Measurements from ENCODE around the gene LIPK. TPM values are rescaled to one million over a fixed set of nuclear protein-coding genes. Genes with fewer than 3 reads are reported as not detected.
"Not testable (repeated sequence)": the region's sequence is repeated elsewhere in the genome, so short reads cannot be mapped to it uniquely, and the experiment has no call there.

The LIPK gene
- total and polyA plus RNA-seq, 9 of the 15 experiments (the other 6 are each of a cell fraction or from before 2014, with no cell fraction given): not detected

DNA sequence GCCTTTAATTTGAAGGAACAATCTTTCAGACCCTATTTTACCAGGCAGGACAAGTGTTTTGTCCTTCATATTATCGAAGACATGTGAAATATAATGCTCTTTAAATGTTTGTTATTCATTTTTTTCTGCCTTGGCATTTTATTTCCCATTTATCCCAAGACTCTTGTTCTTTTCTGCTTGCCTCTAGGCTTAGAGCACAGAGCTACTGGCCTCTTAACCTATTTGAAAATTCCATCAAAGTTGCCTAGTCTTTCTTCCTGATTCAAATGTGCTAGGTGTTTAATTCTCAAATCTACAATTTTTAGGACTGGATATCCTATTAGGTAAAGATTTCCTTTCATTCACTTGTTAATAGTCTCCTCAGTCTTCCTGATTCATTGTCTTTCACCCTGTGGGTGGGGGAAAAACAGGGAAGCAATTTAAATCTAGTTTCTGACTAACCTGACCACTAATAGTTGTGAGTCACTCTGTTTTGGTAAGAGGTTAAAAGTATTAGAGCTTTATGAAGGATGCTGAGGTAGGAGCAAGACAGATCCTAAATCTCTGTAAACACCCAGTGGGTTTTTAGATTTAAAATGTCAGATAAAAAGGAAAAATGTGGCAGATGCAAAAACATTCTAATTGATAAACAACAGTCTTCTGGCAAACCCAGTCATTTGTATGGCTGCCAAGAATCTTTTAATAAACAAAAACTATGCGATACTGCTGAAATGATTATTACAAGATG, 1.5 kb downstream of the LIPK start:
- TF ChIP-seq EP400 (IDR thresholded peaks at IDR 0.05) (no peak), ZNF445 (CRISPR knock-in tag; IDR thresholded peaks at IDR 0.05; ENCODE audit: low read depth) (no peak), POLR2H (tag; IDR thresholded peaks at IDR 0.05; ENCODE audit: low read depth) (no peak), HDAC3 (IDR thresholded peaks at IDR 0.05; ENCODE audit: borderline replicate concordance, partially characterized antibody) (no peak), MEF2A (IDR thresholded peaks at IDR 0.05; ENCODE audit: control insufficient read depth, low read depth, low read length) (no peak)
- TF ChIP-seq, protein P1, sequence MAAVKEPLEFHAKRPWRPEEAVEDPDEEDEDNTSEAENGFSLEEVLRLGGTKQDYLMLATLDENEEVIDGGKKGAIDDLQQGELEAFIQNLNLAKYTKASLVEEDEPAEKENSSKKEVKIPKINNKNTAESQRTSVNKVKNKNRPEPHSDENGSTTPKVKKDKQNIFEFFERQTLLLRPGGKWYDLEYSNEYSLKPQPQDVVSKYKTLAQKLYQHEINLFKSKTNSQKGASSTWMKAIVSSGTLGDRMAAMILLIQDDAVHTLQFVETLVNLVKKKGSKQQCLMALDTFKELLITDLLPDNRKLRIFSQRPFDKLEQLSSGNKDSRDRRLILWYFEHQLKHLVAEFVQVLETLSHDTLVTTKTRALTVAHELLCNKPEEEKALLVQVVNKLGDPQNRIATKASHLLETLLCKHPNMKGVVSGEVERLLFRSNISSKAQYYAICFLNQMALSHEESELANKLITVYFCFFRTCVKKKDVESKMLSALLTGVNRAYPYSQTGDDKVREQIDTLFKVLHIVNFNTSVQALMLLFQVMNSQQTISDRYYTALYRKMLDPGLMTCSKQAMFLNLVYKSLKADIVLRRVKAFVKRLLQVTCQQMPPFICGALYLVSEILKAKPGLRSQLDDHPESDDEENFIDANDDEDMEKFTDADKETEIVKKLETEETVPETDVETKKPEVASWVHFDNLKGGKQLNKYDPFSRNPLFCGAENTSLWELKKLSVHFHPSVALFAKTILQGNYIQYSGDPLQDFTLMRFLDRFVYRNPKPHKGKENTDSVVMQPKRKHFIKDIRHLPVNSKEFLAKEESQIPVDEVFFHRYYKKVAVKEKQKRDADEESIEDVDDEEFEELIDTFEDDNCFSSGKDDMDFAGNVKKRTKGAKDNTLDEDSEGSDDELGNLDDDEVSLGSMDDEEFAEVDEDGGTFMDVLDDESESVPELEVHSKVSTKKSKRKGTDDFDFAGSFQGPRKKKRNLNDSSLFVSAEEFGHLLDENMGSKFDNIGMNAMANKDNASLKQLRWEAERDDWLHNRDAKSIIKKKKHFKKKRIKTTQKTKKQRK (IDR thresholded peaks at IDR 0.05; ENCODE audit: borderline replicate concordance, low read depth, low read length): no peak
- TF ChIP-seq, protein P2, sequence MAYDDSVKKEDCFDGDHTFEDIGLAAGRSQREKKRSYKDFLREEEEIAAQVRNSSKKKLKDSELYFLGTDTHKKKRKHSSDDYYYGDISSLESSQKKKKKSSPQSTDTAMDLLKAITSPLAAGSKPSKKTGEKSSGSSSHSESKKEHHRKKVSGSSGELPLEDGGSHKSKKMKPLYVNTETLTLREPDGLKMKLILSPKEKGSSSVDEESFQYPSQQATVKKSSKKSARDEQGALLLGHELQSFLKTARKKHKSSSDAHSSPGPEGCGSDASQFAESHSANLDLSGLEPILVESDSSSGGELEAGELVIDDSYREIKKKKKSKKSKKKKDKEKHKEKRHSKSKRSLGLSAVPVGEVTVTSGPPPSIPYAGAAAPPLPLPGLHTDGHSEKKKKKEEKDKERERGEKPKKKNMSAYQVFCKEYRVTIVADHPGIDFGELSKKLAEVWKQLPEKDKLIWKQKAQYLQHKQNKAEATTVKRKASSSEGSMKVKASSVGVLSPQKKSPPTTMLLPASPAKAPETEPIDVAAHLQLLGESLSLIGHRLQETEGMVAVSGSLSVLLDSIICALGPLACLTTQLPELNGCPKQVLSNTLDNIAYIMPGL (CRISPR knock-in tag; IDR thresholded peaks at IDR 0.05): no peak
- Histone ChIP-seq H3K36me3 (ENCODE audit: control insufficient read depth, insufficient read depth, low read length) (no peaks in the 10 kb centered on the region), H3K27ac (ENCODE audit: extremely low read depth, low read depth, low read length) (no peak overlapping the region)

DNA sequence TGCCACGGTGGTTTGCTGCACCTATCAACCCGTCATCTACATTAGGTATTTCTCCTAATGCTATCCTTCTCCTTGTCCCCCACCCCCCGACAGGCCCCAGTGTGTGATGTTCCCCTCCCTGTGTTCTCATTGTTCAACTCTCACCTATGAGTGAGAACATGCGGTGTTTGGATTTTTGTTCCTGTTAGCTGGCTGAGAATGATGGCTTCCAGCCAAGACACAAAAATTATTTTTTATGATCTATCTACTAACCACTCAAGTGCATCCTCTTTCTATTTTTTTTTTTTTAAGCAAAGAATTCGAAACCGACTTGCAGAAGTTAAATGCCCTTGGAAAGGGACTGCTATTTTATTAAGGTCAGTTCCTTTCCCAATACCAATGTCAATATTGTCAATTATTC, 3.3 kb downstream of the LIPK start:
- H3K4me3 ChIP-seq; H3K9ac ChIP-seq (ENCODE audit: insufficient read depth in 1 of 2, low read depth in 2 of 2, low read length in 2 of 2); H3K79me2 ChIP-seq (ENCODE audit: control insufficient read depth, insufficient read depth, low read length); H3K9me3 ChIP-seq (replicated peaks; ENCODE audit: control insufficient read depth, insufficient read depth, low read depth, low read length); H4K20me1 ChIP-seq (replicated peaks; ENCODE audit: control insufficient read depth, insufficient read depth, low read length); FAIRE-seq; CTCF ChIA-PET (ENCODE audit: low intra/inter-chr PET ratio); DNase-seq (ENCODE audit: extremely low read depth in 1 of 4, low spot score in 3 of 4); BruUV-seq (replicated peaks); intact Hi-C loops (cut with micrococcal nuclease); H2AFZ ChIP-seq (ENCODE audit: low read depth, low read length); in situ Hi-C loops (cut with MboI); POLR2A ChIA-PET; H3K27me3 ChIP-seq (ENCODE audit: control insufficient read depth in 2 of 2, insufficient read depth in 2 of 2, low read length in 2 of 2); H3K4me2 ChIP-seq (ENCODE audit: insufficient read depth, low read length); H3K4me1 ChIP-seq (replicated peaks in 1 of 2; ENCODE audit: control insufficient read depth in 2 of 2, insufficient read depth in 2 of 2, low read length in 2 of 2); ATAC-seq; H3K36me3 ChIP-seq (ENCODE audit: control insufficient read depth, insufficient read depth, low read length); H3K9me1 ChIP-seq (ENCODE audit: control insufficient read depth, insufficient read depth, low read length); H3K27ac ChIP-seq (ENCODE audit: extremely low read depth, low read depth, low read length): not testable (repeated sequence)
- 0% methylated on average over 3 of the region's 6 CpGs for WGBS (ENCODE audit: insufficient coverage, low coverage, missing lambda C conversion rate)

More for the DNA sequence above, 1.5 kb downstream of the LIPK start:
- FAIRE-seq: no peak
- POLR2A ChIA-PET: no interaction called here
- H3K79me2 ChIP-seq (ENCODE audit: control insufficient read depth, insufficient read depth, low read length): no peaks in the 10 kb centered on the region
- intact Hi-C loops (cut with micrococcal nuclease): no loop called here
- H3K9ac ChIP-seq (ENCODE audit: insufficient read depth in 1 of 2, low read depth in 2 of 2, low read length in 2 of 2): no peak overlapping the region
- in situ Hi-C loops (cut with MboI): no loop called here
- H3K4me2 ChIP-seq (ENCODE audit: insufficient read depth, low read length): no peak overlapping the region
- no peak overlapping the region for H2AFZ ChIP-seq (ENCODE audit: low read depth, low read length)
- 0% methylated on average over 2 of the region's 2 CpGs for WGBS (ENCODE audit: insufficient coverage, low coverage, missing lambda C conversion rate)
- H3K9me1 ChIP-seq (ENCODE audit: control insufficient read depth, insufficient read depth, low read length): no peaks in the 10 kb centered on the region
- no TSS peak for BruUV-seq (replicated peaks)
- no peak for ATAC-seq
- no peaks in the 10 kb centered on the region for H3K4me1 ChIP-seq (replicated peaks in 1 of 2; ENCODE audit: control insufficient read depth in 2 of 2, insufficient read depth in 2 of 2, low read length in 2 of 2)
- DNase-seq (ENCODE audit: extremely low read depth in 1 of 4, low spot score in 3 of 4): no peak
- H3K27me3 ChIP-seq (ENCODE audit: control insufficient read depth in 2 of 2, insufficient read depth in 2 of 2, low read length in 2 of 2): no peaks in the 10 kb centered on the region
- no peaks in the 10 kb centered on the region for H4K20me1 ChIP-seq (replicated peaks; ENCODE audit: control insufficient read depth, insufficient read depth, low read length)
- no peaks in the 10 kb centered on the region for H3K9me3 ChIP-seq (replicated peaks; ENCODE audit: control insufficient read depth, insufficient read depth, low read depth, low read length)
- H3K4me3 ChIP-seq: no peak overlapping the region
- CTCF ChIA-PET (ENCODE audit: low intra/inter-chr PET ratio): no interaction called here

All from K562 (cell line).